GM21723 (cell line): ENCODE data around the gene INHBC.
"Not testable (repeated sequence)": the region's sequence is repeated elsewhere in the genome, so short reads cannot be mapped to it uniquely, and the experiment has no call there.

Experiments used
- ATAC-seq: cut with Tn5 transposase; IDR thresholded peaks from one replicate; pipeline ENCODE4 v1.9.1; 2021; ENCODE audit warnings: mild to moderate bottlenecking, moderate library complexity; ENCODE audit not compliant: unreplicated experiment

The INHBC gene

GRCh38 chr12:57479376-57480115 lies 45.0 kb downstream of the INHBC start, which contains the start of gene ARHGAP9:
Gene ARHGAP9 (minus strand): TSS chr12:57479866. CDS start chr12:57479406, 460 bp downstream.
- ATAC-seq, result peak; percentile 37

DNA sequence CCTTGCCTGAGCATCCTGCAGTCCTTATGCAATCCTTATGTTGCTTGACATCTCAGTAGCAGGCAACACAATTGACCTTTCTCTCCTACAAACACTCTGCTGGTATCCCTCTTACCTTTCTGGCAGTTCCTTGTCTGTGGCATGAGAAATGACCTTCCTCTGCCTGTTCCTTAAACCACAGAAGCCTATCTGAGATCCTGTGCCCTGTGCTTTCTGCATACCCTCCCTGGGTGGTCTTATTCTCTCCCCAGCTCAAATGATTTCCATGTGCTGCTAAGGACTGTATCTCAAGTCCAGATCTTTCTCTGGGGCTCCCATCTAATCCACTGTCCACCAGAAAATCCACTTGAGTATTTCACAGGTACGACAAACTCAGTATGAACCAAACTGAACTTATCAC lies 47.1 kb downstream of the INHBC start:
- ATAC-seq, result no peak

- ATAC-seq, result no peak
Measured at GRCh38 chr12:57483466-57483865, 48.9 kb downstream of the INHBC start.

DNA sequence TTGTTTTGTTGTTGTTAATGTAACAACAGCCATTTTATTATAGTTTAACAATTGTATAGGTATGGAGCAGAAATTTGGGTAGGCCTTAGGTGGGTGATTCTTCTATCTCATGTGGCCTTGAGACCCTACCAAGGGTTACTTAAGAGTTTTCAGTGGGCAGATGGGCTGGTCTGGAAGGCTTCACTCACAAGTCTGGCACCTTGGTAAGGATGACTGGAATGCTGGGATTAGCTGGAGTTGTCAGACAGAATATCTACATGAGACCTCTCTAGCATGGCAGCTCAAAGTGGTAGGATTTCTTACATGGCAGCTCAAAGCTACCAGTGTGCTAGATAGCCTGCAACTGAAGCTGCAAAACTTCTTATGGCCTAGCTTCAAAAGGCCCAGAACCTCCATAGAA lies 51.1 kb downstream of the INHBC start:
- ATAC-seq, result no peak

DNA sequence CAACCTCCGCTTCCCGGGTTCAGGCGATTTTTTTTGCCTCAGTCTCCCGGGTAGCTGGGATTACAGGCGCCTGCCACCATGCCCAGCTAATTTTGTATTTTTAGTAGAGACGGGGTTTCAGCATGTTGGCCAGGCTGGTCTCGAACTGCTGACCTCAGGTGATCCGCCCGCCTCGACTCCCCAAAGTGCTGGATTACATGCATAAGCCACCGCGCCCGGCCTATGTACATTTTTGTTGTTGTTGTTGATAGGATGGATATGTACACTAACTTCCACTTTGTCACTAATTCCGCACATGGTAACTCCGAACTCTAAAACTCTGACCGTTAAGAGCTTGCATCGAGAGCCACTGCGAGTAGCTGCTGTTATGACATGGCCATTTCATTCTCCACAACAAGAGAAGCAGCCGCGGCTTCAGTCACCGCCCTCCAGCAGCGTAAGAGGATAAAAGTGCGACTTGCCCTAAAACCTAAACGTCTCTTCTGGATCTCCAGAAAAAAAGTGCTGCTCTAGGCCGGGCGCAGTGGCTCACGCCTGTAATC lies 52.5 kb downstream of the INHBC start:
- ATAC-seq, result no peak

DNA sequence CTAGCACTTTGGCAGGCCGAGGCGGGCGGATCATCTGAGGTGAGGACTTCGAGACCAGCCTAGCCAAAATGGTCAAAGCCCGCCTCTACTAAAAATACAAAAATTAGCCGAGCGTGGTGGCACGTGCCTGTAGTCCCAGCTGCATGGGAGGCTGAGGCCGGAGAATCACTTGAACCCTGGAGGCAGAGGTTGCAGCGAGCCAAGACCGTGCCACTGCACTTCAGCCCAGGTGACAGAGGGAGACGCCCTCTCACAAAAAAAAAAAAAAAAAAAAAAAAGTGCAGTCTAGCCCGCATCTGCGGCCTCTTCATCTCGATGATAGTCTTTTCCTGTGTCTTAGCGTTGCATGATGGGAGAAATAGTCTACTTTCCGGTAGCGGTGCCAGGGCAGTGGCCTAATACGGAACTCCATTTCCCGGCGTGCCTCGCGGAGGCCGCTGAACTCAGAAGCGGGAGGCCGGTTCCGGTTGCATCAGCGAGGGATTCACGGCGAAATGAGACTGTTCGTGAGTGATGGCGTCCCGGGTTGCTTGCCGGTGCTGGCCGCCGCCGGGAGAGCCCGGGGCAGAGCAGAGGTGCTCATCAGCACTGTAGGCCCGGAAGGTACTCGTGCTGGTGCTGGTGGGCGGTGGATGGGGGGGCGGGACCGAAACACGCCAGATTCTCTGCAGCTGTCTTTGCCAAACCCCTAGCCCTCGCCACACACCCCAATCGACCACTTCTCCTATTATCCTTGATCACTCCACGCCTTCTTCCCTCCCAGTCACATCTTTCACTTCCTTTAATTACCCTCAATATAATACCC lies 53.2 kb downstream of the INHBC start, which contains the start of gene MARS1:
Gene MARS1, plus strand, starts transcription at position 472 of the 805 bp plus-strand sequence. Its CDS starts 23 bp downstream, at position 495.
- ATAC-seq, result peak; percentile 97

DNA sequence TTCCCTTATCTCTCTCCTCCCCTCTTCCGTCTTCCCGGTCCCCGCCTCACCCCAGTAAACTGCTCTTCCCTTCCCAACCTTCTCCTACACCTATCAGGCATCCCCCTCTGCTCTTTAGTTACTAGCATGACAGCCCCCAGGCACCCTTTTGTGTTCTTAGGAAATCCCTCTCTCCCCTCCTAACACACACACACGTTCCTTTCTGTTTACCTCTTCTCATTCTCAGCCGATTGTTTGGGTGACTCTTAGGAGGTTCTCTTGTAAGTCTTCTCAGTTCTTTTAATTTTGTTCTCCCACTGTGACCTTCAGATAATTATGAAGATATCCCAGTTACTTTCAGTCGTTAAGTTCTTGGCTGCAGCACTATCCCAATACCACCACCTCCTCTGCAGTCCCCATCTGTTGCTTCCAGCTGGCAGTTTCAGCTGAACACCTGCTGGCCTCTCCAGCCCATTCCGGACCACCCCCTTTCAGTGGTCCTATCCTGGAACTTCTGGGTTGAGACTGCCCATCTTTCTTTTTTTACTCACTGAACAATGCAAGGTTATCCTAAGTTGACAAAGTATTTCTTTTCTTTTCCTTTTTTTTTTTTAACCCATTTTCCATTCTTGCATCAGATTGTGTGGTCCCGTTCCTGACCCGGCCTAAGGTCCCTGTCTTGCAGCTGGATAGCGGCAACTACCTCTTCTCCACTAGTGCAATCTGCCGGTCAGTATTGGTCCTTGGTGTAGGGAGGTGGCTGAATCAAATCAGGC lies 54.0 kb downstream of the INHBC start:
- ATAC-seq, result no peak

GRCh38 chr12:57489157-57489641 lies 54.6 kb downstream of the INHBC start:
- no peak for ATAC-seq

DNA sequence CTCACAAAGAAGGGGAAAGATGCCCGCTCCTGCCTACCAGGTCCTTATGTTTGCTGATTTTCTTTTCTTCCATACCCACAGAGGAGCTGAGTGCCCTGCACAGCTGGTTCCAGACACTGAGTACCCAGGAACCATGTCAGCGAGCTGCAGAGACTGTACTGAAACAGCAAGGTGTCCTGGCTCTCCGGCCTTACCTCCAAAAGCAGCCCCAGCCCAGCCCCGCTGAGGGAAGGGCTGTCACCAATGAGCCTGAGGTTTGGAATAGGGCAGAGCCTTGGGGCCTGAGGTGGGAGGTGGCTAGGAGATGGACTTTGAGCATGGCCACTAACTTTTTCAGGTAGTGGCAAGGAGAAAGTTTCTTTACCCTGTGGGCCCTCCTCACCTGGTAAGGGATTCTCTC lies 55.5 kb downstream of the INHBC start:
- ATAC-seq, result no peak

GRCh38 chr12:57491393-57492280 lies 57.1 kb downstream of the INHBC start:
- ATAC-seq, result no peak

DNA sequence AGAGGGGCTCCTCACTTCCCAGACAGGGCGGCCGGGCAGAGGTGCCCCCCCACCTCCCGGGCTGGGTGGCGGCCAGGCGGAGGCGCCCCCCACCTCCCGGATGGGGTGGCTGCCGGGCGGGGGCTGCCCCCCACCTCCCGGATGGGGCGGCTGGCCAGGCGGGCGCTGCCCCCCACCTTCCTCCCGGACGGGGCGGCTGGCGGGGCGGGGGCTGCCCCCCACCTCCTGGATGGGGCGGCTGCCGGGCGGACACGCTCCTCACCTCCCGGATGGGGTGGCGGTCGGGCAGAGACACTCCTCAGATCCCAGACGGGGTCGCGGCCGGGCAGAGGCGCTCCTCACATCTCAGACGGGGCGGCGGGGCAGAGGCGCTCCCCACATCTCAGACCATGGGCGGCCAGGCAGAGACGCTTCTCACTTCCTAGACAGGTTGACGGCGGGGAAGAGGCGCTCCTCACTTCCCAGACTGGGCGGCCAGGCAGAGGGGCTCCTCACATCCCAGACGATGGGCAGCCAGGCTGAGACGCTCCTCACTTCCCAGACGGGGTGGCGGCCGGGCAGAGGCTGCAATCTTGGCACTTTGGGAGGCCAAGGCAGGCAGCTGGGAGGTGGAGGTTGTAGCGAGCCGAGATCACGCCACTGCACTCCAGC lies 60.6 kb downstream of the INHBC start:
- ATAC-seq, result not testable (repeated sequence)

DNA sequence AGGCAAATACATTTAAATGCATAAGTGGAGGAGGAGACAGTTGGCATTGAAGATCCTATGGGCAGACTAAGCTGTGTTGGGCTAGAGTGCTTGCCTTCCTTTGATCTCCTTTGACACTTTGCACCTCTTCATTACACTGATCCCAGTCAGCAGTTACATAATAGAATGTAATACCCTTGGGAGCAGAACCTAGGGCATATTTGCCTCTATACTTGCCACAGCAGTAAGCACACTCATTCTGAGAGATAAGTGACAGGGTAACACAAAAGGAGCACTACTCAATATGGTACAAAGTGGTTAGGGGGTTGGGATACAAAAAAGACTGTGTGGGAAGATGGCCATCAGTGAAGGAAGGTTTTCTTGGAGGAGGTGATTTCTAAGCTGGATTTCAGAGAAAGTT lies 62.2 kb downstream of the INHBC start:
- ATAC-seq, result no peak

DNA sequence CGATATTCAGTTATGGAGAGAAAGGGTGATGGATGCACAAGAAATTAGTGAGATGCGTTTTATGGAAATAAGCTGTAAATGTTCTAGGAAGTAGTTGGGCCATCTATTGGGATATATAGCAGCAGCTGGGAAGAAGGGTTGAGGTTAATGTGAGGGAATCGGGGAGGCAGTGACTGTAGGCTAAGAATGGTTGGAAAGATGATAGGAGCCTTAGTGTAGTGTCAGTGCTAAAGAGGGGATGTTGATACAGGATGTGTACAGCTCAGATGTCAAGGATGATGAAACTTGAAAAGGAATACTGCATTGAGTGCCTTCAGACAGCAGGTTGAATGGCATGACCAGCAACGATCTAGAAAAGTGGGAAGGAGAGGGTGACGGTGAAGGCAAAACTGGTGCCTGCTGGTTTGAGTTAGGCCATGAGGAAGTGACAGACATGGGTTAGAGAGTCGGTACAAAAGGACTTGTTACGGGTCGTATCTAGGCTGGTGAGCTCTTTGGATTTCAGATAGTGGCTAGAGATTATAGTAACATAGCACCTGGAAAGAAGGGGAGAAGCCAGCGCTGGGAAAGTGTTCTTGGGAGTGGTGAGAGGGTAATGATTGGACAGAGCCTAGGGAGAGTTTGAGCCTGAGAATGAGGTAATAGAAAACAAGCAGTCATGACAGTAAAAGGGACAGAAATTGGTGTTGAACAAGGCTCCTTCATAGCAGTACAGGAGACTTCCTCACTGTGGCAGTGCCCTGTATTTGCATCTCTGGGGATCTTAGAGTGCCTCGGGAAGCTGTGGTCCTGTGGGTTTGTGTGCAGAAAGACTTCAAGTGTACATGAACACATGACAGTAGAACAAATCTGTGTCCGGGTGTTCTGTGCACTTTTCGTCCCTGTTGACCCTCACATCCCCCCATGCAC lies 62.9 kb downstream of the INHBC start:
- no peak for ATAC-seq

DNA sequence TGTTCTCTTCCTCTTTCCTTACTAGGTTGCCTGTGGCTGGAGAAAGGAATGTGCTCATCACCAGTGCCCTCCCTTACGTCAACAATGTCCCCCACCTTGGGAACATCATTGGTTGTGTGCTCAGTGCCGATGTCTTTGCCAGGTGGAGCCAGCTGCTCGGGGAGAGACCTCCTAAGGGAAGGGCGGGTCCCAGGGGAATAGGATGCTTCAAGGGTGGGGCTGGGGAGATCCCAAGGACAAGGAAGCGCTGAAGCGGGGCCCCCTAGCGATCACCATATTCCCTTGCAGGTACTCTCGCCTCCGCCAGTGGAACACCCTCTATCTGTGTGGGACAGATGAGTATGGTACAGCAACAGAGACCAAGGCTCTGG lies 63.5 kb downstream of the INHBC start:
- no peak for ATAC-seq

DNA sequence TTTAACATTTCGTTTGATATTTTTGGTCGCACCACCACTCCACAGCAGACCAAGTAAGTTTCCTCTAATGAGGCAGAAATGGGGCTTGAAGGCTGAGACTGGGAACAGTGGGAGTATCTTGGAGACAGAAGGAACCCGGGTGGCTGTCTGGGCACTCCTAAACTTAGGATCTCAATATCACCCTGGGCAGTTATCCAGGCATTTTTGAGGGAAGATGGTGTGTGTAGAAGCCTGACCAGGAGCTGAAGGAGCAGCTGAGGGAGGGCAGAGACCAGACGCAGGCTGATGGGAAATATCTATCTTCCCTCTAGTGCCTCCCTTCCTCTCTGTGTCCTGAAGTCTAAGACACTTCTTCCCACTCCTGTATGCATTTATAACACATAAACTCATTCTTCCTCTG lies 64.0 kb downstream of the INHBC start:
- ATAC-seq, result no peak

DNA sequence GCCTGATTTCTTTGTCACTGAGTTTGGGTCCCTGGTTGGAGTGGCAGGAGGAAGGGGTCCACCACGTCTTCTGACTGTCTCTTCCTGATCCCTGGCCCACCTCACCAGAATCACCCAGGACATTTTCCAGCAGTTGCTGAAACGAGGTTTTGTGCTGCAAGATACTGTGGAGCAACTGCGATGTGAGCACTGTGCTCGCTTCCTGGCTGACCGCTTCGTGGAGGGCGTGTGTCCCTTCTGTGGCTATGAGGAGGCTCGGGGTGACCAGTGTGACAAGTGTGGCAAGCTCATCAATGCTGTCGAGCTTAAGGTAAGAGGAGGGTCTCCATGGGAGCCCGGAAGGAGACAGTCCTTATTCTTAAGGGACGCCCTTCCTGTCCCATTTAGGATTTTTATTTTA lies 65.6 kb downstream of the INHBC start:
- no peak for ATAC-seq
